ENCODE measurements around the gene FGF14. TPM values are rescaled to one million over a fixed set of nuclear protein-coding genes. Genes with fewer than 3 reads are reported as not detected.

The FGF14 gene
- total RNA-seq, 1 donor from 2014 or later, result 2.9 TPM

DNA sequence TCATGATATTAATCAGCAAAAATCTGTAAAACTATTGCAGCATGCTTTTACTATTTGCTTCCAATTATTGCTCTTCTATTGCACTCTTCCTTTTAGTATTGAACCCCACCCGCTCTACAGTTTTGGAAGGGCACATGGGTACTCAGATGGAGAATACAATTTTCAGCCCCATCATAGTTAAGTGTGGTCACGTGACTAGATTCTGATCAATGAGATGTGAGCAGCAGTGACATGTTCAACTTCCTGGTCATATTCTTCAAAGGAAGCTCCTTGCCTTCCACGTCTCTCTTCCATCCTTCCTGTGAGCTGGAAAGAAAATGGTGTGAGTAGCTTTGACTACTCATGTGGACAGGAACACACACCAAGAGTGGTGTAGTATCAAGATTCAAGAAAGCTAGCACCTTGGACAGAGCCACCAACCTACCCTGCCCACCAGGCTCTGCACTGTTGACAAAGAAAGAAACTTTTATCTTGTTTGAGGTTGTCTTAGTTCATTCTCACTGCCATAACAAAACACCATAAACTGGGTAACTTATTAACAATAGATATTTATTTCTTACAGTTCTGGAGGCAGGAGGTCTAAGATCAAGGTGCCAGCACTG lies 3.8 kb upstream of the FGF14 start:
- intact Hi-C loops (cut with micrococcal nuclease), result no loop called here
- H3K4me3 ChIP-seq, result no peak overlapping the region
- no peak overlapping the region for H3K27ac ChIP-seq (replicated peaks)
- H3K36me3 ChIP-seq, result no peaks in the 10 kb centered on the region
- peaks cover 15% of the 10 kb centered on the region for H3K4me1 ChIP-seq
- H3K27me3 ChIP-seq (ENCODE audit: low read depth), result peaks cover 16% of the 10 kb centered on the region
- H3K9me3 ChIP-seq (replicated peaks), result no peaks in the 10 kb centered on the region
- TF ChIP-seq, protein P1, sequence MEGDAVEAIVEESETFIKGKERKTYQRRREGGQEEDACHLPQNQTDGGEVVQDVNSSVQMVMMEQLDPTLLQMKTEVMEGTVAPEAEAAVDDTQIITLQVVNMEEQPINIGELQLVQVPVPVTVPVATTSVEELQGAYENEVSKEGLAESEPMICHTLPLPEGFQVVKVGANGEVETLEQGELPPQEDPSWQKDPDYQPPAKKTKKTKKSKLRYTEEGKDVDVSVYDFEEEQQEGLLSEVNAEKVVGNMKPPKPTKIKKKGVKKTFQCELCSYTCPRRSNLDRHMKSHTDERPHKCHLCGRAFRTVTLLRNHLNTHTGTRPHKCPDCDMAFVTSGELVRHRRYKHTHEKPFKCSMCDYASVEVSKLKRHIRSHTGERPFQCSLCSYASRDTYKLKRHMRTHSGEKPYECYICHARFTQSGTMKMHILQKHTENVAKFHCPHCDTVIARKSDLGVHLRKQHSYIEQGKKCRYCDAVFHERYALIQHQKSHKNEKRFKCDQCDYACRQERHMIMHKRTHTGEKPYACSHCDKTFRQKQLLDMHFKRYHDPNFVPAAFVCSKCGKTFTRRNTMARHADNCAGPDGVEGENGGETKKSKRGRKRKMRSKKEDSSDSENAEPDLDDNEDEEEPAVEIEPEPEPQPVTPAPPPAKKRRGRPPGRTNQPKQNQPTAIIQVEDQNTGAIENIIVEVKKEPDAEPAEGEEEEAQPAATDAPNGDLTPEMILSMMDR (IDR thresholded peaks at IDR 0.05; ENCODE audit: borderline replicate concordance), result no peak
- no peak for DNase-seq

DNA sequence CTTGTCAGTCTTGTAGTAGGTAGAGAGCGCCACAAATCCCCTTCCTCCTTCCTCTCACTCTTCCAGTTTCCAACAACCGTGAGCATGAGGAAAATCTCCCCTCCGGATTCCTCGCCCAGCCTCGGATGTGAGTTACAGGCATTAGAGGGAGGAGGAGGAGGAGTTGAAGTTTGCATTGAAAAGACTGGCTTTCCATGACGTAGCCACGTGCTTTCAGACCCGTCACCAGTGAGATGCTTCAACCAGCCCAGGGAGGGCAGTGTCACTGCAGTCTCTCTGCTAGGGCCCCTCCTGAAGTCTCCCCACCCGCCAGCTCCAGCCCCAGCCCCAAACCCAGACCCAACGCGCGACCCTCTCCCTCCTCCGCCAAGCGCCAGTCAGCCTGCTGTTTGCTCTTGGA lies 442 bp upstream of the FGF14 start:
- TF ChIP-seq, protein P1 (IDR thresholded peaks at IDR 0.05; ENCODE audit: borderline replicate concordance), result peak; percentile 23
- Histone ChIP-seq H3K4me1 (peaks cover 28% of the 10 kb centered on the region), H3K4me3 (peak overlapping the region; percentile 74), H3K27ac (replicated peaks) (no peak overlapping the region), H3K27me3 (ENCODE audit: low read depth) (peaks cover 25% of the 10 kb centered on the region), H3K9me3 (replicated peaks) (no peaks in the 10 kb centered on the region), H3K36me3 (no peaks in the 10 kb centered on the region)
- intact Hi-C loops (cut with micrococcal nuclease), result no loop called here
- DNase-seq, result peak; percentile 16

DNA sequence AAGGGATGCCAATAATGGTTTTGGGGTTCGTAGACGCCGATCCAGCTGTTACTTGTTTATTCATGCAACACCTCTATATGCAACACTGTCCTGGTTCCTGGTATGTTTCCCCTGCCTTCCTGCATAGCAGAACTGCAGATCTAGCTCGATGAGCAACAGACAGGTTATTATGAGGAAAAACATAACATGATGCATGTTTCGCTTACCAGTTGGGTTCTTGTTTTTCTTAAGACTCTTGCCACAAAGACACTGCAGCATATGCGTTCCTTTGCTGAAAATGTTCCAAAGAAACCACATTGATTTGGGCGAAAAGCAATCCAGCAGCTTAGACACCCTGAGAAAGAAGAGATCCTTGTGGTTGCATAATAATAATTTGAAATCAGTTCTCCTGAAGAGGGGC lies 583 bp downstream of the FGF14 start:
- no peak for DNase-seq
- H3K27ac ChIP-seq (replicated peaks), result peak overlapping the region; percentile 39
- peaks cover 25% of the 10 kb centered on the region for H3K27me3 ChIP-seq (ENCODE audit: low read depth)
- intact Hi-C loops (cut with micrococcal nuclease), result no loop called here
- peak overlapping the region; percentile 74 for H3K4me3 ChIP-seq
- H3K9me3 ChIP-seq (replicated peaks), result no peaks in the 10 kb centered on the region
- TF ChIP-seq, protein P1 (IDR thresholded peaks at IDR 0.05; ENCODE audit: borderline replicate concordance), result no peak
- H3K36me3 ChIP-seq, result no peaks in the 10 kb centered on the region
- H3K4me1 ChIP-seq, result peaks cover 28% of the 10 kb centered on the region

DNA sequence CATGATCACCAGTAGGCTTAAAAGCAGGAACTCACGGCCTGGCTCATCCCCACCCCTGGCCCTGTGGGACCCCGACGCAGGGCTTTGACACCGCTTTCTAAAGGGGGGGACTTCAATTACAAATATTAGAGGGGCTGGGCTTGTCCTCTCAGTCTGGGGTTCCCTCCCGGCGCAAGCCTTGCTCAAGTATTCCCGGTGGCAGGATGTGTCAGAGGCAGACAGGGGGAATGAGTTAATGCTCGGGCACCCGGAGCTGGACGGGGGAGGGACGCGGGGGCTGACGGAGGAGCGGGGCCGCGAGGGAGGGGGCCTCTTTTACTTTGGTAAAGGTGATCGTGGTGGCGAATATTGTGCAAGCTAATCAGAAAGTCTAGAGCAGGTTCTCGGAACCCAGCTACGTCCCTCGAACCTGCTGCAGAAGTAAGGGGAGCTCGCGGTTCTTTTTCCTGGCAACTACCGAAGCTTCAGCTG lies 1.1 kb downstream of the FGF14 start:
- Histone ChIP-seq H3K36me3 (no peaks in the 10 kb centered on the region), H3K9me3 (replicated peaks) (no peaks in the 10 kb centered on the region), H3K27ac (replicated peaks) (peak overlapping the region; percentile 39), H3K4me3 (peak overlapping the region; percentile 74), H3K27me3 (ENCODE audit: low read depth) (peaks cover 25% of the 10 kb centered on the region), H3K4me1 (peaks cover 28% of the 10 kb centered on the region)
- intact Hi-C loops (cut with micrococcal nuclease), result no loop called here
- TF ChIP-seq, protein P1 (IDR thresholded peaks at IDR 0.05; ENCODE audit: borderline replicate concordance), result no peak
- peak; percentile 16 for DNase-seq

DNA sequence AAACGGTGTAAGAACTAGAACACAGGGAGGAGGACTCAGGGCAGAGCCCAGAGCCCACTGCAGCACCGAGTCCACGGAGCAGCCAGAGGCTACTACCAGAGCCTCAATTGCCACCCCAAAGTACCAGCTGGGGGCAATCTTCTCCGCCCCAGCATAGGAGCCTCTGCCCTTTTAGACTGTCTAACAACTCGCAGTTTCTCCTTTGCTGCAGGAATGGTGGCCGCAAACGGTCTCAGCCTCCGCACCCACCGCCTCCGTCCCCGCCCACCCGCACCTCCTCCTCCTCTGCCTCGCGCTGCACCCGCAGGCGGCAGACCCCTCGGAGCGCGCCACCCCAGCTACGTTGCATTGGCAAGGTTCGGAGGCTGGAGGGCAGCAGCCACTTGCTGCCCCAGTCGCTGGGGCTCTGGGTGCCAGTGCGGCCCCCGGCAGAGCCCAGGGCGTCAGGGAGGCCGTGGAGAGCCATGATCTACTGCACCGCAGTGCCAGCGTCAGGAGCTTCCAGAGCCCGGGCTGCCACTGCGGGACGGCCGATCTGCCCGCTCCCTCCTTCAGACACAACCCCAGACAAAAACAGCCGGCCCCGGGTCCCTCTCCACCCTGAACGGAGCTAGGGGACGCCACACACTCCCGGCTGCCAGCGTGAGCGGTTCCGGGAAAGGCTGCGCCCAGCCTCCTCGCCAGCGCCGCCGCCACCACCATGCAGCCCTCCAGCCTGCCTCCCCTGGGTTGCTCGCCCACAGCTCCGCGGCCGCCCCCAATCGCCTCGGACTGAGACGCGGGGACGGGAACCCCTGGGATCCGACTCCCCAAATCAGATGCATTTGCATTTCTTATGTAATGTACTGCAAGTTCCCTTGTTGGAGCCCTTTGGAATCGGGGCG lies 1.8 kb downstream of the FGF14 start:
- intact Hi-C loops (cut with micrococcal nuclease), result no loop called here

More for the DNA sequence above, 1.8 kb downstream of the FGF14 start:
- H3K27me3 ChIP-seq (ENCODE audit: low read depth), result peaks cover 25% of the 10 kb centered on the region
- TF ChIP-seq, protein P1 (IDR thresholded peaks at IDR 0.05; ENCODE audit: borderline replicate concordance), result no peak
- DNase-seq, result peak; percentile 25
- no peaks in the 10 kb centered on the region for H3K36me3 ChIP-seq
- H3K4me3 ChIP-seq, result peak overlapping the region; percentile 74
- peak overlapping the region; percentile 39 for H3K27ac ChIP-seq (replicated peaks)
- H3K9me3 ChIP-seq (replicated peaks), result no peaks in the 10 kb centered on the region
- peaks cover 32% of the 10 kb centered on the region for H3K4me1 ChIP-seq
